ENCODE results near the gene C1GALT1.

DNA sequence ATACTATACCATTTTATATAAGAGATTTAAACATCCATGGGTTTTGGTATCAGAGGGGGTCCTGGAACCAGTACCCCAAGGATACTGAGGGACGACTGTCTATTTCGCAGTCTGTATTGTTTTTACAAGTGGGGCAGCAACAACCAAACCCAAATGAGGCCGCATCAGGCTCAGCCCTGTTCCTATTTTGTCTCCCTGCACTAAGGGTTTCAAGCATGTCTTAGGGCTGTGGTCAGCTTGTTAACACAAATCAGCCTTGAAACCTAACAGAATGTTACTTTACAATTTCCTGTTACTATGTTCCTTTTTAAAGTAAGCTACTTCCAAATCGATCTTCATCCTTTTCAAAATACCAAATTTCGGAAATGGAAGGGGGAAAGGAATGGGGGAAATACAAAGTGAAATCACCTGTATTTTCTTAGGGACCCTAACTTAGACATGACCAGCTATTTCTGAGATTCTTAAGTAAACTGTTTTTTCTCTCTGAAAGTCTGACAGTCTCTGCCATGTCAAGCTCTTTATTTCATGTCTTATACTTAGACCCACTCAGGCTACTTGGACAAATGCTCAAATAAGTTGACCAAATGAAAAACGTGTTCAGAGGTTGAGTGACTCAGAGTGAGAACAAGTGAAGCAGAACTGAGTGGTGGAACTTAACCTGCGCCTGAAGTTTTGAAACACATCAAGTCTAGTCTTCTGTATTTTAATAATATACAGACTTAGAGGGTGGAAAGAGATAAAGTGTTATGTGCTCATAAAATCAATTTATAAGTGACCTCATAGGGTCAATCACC, 75.8 kb downstream of the C1GALT1 start:
- TF ChIP-seq, protein P1, sequence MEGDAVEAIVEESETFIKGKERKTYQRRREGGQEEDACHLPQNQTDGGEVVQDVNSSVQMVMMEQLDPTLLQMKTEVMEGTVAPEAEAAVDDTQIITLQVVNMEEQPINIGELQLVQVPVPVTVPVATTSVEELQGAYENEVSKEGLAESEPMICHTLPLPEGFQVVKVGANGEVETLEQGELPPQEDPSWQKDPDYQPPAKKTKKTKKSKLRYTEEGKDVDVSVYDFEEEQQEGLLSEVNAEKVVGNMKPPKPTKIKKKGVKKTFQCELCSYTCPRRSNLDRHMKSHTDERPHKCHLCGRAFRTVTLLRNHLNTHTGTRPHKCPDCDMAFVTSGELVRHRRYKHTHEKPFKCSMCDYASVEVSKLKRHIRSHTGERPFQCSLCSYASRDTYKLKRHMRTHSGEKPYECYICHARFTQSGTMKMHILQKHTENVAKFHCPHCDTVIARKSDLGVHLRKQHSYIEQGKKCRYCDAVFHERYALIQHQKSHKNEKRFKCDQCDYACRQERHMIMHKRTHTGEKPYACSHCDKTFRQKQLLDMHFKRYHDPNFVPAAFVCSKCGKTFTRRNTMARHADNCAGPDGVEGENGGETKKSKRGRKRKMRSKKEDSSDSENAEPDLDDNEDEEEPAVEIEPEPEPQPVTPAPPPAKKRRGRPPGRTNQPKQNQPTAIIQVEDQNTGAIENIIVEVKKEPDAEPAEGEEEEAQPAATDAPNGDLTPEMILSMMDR (IDR thresholded peaks at IDR 0.05) = no peak
- TF ChIP-seq FOXK1 (CRISPR knock-in tag; IDR thresholded peaks at IDR 0.05) = no peak
- TF ChIP-seq, protein P2, sequence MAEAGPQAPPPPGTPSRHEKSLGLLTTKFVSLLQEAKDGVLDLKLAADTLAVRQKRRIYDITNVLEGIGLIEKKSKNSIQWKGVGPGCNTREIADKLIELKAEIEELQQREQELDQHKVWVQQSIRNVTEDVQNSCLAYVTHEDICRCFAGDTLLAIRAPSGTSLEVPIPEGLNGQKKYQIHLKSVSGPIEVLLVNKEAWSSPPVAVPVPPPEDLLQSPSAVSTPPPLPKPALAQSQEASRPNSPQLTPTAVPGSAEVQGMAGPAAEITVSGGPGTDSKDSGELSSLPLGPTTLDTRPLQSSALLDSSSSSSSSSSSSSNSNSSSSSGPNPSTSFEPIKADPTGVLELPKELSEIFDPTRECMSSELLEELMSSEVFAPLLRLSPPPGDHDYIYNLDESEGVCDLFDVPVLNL (CRISPR knock-in tag; IDR thresholded peaks at IDR 0.05; ENCODE audit: borderline replicate concordance, low read depth) = no peak

Data from WTC11 (cell line).